HL-60 (cell line): Measurements from ENCODE around the gene ADPRM.
"Not testable (repeated sequence)": the region's sequence is repeated elsewhere in the genome, so short reads cannot be mapped to it uniquely, and the experiment has no call there.

ENCODE experiments used
- TF ChIP-seq, protein P1 (sequence below): IDR thresholded peaks from one replicate; pipeline ENCODE4 v1.5.1; 2011; ENCODE audit warnings: low read length, control low read depth, inconsistent platforms; ENCODE audit not compliant: insufficient read depth
- TF ChIP-seq, protein P2 (sequence below): IDR thresholded peaks from 2 replicates; pipeline ENCODE4 v1.6.1; 2012; ENCODE audit warnings: low read depth; ENCODE audit not compliant: insufficient replicate concordance

DNA sequence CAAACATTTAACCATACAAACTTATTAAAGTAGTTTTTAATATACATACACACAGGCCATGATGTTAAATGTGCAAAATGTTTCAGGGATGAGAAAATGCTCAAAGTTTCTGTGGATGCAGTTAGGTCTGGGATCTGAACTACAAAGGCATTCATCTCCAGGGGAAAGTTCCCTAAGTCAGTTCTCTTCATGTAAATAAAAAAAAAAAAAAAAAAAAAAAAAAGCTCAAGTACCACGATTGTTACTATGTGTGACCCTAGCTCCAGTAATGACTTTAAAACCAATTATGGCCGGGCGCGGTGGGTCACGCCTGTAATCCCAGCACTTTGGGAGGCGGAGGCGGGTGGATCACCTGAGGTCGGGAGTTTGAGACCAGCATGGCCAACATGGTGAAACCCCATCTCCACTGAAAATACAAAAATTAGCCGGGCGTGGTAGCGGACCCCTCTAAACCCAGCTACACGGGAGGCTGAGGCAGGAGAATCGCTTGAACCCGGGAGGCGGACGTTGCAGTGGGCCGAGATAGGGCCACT lies 1.5 kb upstream of the ADPRM start:
- TF ChIP-seq, protein P1, sequence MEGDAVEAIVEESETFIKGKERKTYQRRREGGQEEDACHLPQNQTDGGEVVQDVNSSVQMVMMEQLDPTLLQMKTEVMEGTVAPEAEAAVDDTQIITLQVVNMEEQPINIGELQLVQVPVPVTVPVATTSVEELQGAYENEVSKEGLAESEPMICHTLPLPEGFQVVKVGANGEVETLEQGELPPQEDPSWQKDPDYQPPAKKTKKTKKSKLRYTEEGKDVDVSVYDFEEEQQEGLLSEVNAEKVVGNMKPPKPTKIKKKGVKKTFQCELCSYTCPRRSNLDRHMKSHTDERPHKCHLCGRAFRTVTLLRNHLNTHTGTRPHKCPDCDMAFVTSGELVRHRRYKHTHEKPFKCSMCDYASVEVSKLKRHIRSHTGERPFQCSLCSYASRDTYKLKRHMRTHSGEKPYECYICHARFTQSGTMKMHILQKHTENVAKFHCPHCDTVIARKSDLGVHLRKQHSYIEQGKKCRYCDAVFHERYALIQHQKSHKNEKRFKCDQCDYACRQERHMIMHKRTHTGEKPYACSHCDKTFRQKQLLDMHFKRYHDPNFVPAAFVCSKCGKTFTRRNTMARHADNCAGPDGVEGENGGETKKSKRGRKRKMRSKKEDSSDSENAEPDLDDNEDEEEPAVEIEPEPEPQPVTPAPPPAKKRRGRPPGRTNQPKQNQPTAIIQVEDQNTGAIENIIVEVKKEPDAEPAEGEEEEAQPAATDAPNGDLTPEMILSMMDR, result not testable (repeated sequence)
- TF ChIP-seq, protein P2, sequence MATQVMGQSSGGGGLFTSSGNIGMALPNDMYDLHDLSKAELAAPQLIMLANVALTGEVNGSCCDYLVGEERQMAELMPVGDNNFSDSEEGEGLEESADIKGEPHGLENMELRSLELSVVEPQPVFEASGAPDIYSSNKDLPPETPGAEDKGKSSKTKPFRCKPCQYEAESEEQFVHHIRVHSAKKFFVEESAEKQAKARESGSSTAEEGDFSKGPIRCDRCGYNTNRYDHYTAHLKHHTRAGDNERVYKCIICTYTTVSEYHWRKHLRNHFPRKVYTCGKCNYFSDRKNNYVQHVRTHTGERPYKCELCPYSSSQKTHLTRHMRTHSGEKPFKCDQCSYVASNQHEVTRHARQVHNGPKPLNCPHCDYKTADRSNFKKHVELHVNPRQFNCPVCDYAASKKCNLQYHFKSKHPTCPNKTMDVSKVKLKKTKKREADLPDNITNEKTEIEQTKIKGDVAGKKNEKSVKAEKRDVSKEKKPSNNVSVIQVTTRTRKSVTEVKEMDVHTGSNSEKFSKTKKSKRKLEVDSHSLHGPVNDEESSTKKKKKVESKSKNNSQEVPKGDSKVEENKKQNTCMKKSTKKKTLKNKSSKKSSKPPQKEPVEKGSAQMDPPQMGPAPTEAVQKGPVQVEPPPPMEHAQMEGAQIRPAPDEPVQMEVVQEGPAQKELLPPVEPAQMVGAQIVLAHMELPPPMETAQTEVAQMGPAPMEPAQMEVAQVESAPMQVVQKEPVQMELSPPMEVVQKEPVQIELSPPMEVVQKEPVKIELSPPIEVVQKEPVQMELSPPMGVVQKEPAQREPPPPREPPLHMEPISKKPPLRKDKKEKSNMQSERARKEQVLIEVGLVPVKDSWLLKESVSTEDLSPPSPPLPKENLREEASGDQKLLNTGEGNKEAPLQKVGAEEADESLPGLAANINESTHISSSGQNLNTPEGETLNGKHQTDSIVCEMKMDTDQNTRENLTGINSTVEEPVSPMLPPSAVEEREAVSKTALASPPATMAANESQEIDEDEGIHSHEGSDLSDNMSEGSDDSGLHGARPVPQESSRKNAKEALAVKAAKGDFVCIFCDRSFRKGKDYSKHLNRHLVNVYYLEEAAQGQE, result not testable (repeated sequence)
